Measurements from ENCODE around the gene GRN.
"Not testable (repeated sequence)": the region's sequence is repeated elsewhere in the genome, so short reads cannot be mapped to it uniquely, and the experiment has no call there.

DNA sequence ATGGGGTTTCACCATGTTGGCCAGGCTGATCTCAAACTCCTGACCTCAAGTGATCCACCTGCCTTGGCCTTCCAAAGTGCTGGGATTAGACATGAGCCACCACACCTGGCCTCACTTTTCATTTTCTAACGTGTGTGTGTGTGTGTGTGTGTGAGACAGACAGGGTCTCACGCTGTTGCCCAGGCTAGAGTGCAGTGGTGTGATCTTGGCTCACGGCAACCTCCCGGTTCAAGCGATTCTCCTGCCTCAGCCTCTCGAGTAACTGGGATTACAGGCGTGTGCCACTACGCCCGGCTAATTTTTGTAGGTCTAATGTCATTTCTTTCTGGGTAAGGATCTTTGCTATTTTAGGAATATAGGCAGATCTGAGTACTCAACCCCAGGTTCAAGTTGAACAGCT is 49.0 kb downstream of the GRN start:
- not testable (repeated sequence) for TF ChIP-seq POLR2A (IDR thresholded peaks at IDR 0.05)
- TF ChIP-seq, protein P1, sequence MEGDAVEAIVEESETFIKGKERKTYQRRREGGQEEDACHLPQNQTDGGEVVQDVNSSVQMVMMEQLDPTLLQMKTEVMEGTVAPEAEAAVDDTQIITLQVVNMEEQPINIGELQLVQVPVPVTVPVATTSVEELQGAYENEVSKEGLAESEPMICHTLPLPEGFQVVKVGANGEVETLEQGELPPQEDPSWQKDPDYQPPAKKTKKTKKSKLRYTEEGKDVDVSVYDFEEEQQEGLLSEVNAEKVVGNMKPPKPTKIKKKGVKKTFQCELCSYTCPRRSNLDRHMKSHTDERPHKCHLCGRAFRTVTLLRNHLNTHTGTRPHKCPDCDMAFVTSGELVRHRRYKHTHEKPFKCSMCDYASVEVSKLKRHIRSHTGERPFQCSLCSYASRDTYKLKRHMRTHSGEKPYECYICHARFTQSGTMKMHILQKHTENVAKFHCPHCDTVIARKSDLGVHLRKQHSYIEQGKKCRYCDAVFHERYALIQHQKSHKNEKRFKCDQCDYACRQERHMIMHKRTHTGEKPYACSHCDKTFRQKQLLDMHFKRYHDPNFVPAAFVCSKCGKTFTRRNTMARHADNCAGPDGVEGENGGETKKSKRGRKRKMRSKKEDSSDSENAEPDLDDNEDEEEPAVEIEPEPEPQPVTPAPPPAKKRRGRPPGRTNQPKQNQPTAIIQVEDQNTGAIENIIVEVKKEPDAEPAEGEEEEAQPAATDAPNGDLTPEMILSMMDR (IDR thresholded peaks at IDR 0.05): not testable (repeated sequence)
